Tibial nerve (tissue), 4 donors: ENCODE data around the gene UPK1A.

Experiments used
- CTCF ChIP-seq, 5 experiments: fragments of 200-600 bp in 3 of 5; fragments of 450-650 bp in 2 of 5; sonication (generic) in 3 of 5; IDR thresholded peaks; one replicate each; pipeline ENCODE4 v1.5.1; 2016 to 2019; ENCODE audit warnings: antibody characterized with exemption in 5 of 5, mild to moderate bottlenecking in 3 of 5, moderate library complexity in 2 of 5
- EP300 ChIP-seq, 2 donors: sonication (generic); formaldehyde crosslinking; IDR thresholded peaks; one replicate each; pipeline ENCODE4 v1.6.1; 2017; ENCODE audit warnings: antibody characterized with exemption in 2 of 2, mild to moderate bottlenecking in 1 of 2
- POLR2A ChIP-seq, 2 donors: fragments of 450-650 bp; IDR thresholded peaks; one replicate each; pipeline ENCODE4 v1.6.1; 2017; ENCODE audit warnings: antibody characterized with exemption in 2 of 2, mild to moderate bottlenecking in 2 of 2, moderate library complexity in 2 of 2

- no peak for TF ChIP-seq CTCF (IDR thresholded peaks at IDR 0.05)
- no peak for TF ChIP-seq POLR2A (IDR thresholded peaks at IDR 0.05)
- no peak for TF ChIP-seq EP300 (IDR thresholded peaks at IDR 0.05)
These were observed 47.2 kb downstream of the UPK1A start for GRCh38 chr19:35713506-35713850.
